SU-DHL-6 (cell line): ENCODE data around the gene NNAT.

ENCODE experiments used
- H2AFZ ChIP-seq: fragments of 200-600 bp; sonication (generic); 2 replicates; pipeline ENCODE4 v1.6.1; 2014; ENCODE audit warnings: low read depth, mild to moderate bottlenecking, moderate library complexity, mixed read lengths, antibody characterized with exemption, low read length; ENCODE audit not compliant: severe bottlenecking
- H3F3A ChIP-seq: fragments of 200-600 bp; shearing (Covaris generic); 2 replicates; pipeline ENCODE4 v1.6.0; 2016; ENCODE audit warnings: antibody characterized with exemption, mild to moderate bottlenecking; ENCODE audit not compliant: insufficient read depth
- H3K27ac ChIP-seq: fragments of 200-600 bp; sonication (generic); 2 replicates; pipeline ENCODE4 v1.5.1; 2016; ENCODE audit warnings: low read depth, mild to moderate bottlenecking, low read length, moderate library complexity, mixed read lengths
- H3K27me3 ChIP-seq: fragments of 200-600 bp; sonication (generic), shearing (Covaris generic); 2 replicates; pipeline ENCODE4 v1.6.0; 2014; ENCODE audit warnings: mild to moderate bottlenecking, low read length
- H3K36me3 ChIP-seq: fragments of 200-600 bp; sonication (generic); 2 replicates; pipeline ENCODE4 v1.6.1; 2014; ENCODE audit warnings: mild to moderate bottlenecking, low read length, mixed read lengths
- H3K4me2 ChIP-seq: fragments of 300-600, 200-600 bp; shearing (Covaris generic), sonication (generic); 2 replicates; pipeline ENCODE4 v1.6.0; 2014; ENCODE audit warnings: low read length, low read depth, mild to moderate bottlenecking; ENCODE audit not compliant: poor library complexity, severe bottlenecking
- H3K4me3 ChIP-seq: fragments of 200-600 bp; sonication (generic); 2 replicates; pipeline ENCODE4 v1.5.1; 2014; ENCODE audit warnings: antibody characterized with exemption, low read length, mild to moderate bottlenecking, mixed read lengths; ENCODE audit not compliant: insufficient read depth, poor library complexity, severe bottlenecking
- H3K79me2 ChIP-seq: fragments of 200-600 bp; sonication (generic); 2 replicates; pipeline ENCODE4 v1.6.1; 2014; ENCODE audit warnings: mild to moderate bottlenecking, low read length, moderate library complexity; ENCODE audit not compliant: insufficient read depth
- H3K9ac ChIP-seq: fragments of 200-600 bp; sonication (generic); 2 replicates; pipeline ENCODE4 v1.7.0; 2014; ENCODE audit warnings: mild to moderate bottlenecking, low read length
- H3K9me2 ChIP-seq: fragments of 200-600 bp; sonication (generic); replicated peaks from 2 replicates; pipeline ENCODE4 v1.6.1; 2014; ENCODE audit warnings: low read length; ENCODE audit not compliant: insufficient read depth
- H3K9me3 ChIP-seq: fragments of 200-600 bp; sonication (generic); 2 replicates; pipeline ENCODE4 v1.6.1; 2014; ENCODE audit warnings: low read length, mixed read lengths; ENCODE audit not compliant: insufficient read depth
- H4K20me1 ChIP-seq: fragments of 200-600 bp; sonication (generic); 2 replicates; pipeline ENCODE4 v1.6.1; 2014; ENCODE audit warnings: low read depth, mild to moderate bottlenecking, antibody characterized with exemption, low read length, moderate library complexity, mixed read lengths
- CTCF ChIP-seq: fragments of 200-600 bp; sonication (generic); IDR thresholded peaks from one replicate; pipeline ENCODE4 v1.5.1; 2017; ENCODE audit warnings: antibody characterized with exemption, mild to moderate bottlenecking, low read length, moderate library complexity; ENCODE audit not compliant: insufficient read depth, poor library complexity, severe bottlenecking
- EZH2phosphoT487 ChIP-seq: fragments of 200-600 bp; sonication (generic), shearing (Covaris generic); conservative IDR thresholded peaks from 2 replicates; pipeline ENCODE4 v1.6.1; 2018; ENCODE audit warnings: mild to moderate bottlenecking, antibody characterized with exemption, low read length, moderate library complexity, mixed read lengths

The NNAT gene

GRCh38 chr20:37534401-37535157 is 13.5 kb downstream of the NNAT start:
- Histone ChIP-seq H3K9me2 (no peaks in the 10 kb centered on the region), H3K9me3 (no peaks in the 10 kb centered on the region), H3K27ac (no peak overlapping the region), H3F3A (no peaks in the 10 kb centered on the region), H4K20me1 (no peaks in the 10 kb centered on the region), H3K4me3 (no peak overlapping the region), H3K27me3 (no peaks in the 10 kb centered on the region), H3K36me3 (no peaks in the 10 kb centered on the region), H3K9ac (no peak overlapping the region), H3K4me2 (no peak overlapping the region), H3K79me2 (no peaks in the 10 kb centered on the region), H2AFZ (no peak overlapping the region)
- TF ChIP-seq CTCF (peak; percentile 75), EZH2phosphoT487 (no peak)

GRCh38 chr20:37535443-37536132 is 14.5 kb downstream of the NNAT start:
- H3K4me3 ChIP-seq = no peak overlapping the region
- H3K27ac ChIP-seq = no peak overlapping the region
- H3K9ac ChIP-seq = no peak overlapping the region
- no peak overlapping the region for H2AFZ ChIP-seq
- H3K79me2 ChIP-seq = no peaks in the 10 kb centered on the region
- H3K27me3 ChIP-seq = no peaks in the 10 kb centered on the region
- no peak for TF ChIP-seq CTCF
- TF ChIP-seq EZH2phosphoT487 = no peak
- H4K20me1 ChIP-seq = no peaks in the 10 kb centered on the region
- no peaks in the 10 kb centered on the region for H3K9me2 ChIP-seq
- H3F3A ChIP-seq = no peaks in the 10 kb centered on the region
- no peaks in the 10 kb centered on the region for H3K36me3 ChIP-seq
- no peaks in the 10 kb centered on the region for H3K9me3 ChIP-seq
- no peak overlapping the region for H3K4me2 ChIP-seq

DNA sequence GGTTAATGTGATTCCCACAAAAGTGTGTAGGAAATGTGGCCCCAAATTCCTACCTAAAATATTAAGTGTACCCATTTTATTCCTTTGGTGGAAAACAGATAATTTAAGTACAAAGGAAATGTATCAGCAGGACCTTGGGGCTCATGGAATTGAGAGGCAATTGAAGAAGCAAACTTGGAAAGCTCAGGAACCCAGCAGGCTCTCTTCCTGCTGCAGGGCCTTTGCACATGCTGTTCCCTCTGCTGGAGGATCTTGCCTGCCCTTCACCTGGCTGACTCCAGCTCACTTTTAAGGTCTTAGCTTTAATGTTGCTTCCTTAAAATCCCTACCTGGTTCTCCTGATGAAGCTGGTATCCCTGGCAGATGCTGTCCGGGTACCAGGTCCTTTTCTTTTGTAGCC is 16.5 kb downstream of the NNAT start:
- no peaks in the 10 kb centered on the region for H3K27me3 ChIP-seq
- H3K36me3 ChIP-seq = no peaks in the 10 kb centered on the region
- TF ChIP-seq CTCF (no peak), EZH2phosphoT487 (no peak)
- H3K9me2 ChIP-seq = no peaks in the 10 kb centered on the region
- no peak overlapping the region for H3K4me3 ChIP-seq
- no peaks in the 10 kb centered on the region for H3K79me2 ChIP-seq
- no peaks in the 10 kb centered on the region for H4K20me1 ChIP-seq
- H2AFZ ChIP-seq = no peak overlapping the region
- no peaks in the 10 kb centered on the region for H3F3A ChIP-seq
- H3K27ac ChIP-seq = no peak overlapping the region
- no peaks in the 10 kb centered on the region for H3K9me3 ChIP-seq
- no peak overlapping the region for H3K9ac ChIP-seq
- H3K4me2 ChIP-seq = no peak overlapping the region
